Kidney capillary endothelial cell (primary cell): ENCODE results near the gene IFI44.
A peak's percentile ranks its signal among the peaks of the same experiment; 100 is the strongest.

Source experiments
- DNase-seq: peaks from one replicate; pipeline ENCODE4 v3.0.0-alpha.2; 2018; ENCODE audit warnings: low spot score

Gene IFI44, protein sequence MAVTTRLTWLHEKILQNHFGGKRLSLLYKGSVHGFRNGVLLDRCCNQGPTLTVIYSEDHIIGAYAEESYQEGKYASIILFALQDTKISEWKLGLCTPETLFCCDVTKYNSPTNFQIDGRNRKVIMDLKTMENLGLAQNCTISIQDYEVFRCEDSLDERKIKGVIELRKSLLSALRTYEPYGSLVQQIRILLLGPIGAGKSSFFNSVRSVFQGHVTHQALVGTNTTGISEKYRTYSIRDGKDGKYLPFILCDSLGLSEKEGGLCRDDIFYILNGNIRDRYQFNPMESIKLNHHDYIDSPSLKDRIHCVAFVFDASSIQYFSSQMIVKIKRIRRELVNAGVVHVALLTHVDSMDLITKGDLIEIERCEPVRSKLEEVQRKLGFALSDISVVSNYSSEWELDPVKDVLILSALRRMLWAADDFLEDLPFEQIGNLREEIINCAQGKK

DNA sequence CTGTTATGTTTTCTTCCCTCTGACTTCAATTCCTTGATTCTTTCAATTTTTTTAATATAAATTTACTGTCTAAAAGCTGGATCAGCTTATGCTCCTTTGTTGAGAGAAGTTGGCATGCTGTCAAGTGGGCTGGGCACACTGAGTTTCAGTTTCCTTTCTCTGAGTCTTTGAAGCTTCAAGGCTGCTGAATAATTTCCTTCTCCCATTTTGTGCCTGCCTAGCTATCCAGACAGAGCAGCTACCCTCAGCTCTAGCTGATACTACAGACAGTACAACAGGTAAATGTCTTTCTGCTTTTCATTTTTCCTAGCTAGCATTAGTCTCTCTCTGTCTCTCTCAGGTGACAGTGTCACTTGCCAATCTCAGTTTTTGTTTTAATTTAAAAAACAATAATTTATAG, at the start of gene IFI44:
Gene IFI44 (plus strand): TSS at position 204 of the 400 bp plus-strand sequence. CDS start 365 bp downstream, outside the sequence.
- peak; percentile 83 for DNase-seq

DNA sequence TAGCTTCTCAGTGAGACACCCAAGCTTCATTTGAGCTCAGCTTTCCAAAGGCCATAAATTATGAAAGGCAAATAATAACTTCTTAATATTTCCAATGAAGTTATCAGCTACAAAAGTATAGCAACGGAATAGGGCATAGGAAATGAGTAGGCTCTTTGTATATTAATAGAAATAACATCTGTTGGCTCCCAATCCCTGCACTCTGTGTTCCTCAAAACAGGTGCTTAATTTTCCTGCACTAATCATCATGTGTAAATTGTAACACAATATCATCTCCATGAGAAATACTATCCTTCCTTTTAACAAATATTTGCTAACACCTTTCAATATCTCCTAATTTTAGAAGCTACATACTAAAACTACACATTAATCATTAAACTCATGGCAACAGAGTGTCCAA, 48.6 kb upstream of the IFI44 start:
- no peak for DNase-seq

DNA sequence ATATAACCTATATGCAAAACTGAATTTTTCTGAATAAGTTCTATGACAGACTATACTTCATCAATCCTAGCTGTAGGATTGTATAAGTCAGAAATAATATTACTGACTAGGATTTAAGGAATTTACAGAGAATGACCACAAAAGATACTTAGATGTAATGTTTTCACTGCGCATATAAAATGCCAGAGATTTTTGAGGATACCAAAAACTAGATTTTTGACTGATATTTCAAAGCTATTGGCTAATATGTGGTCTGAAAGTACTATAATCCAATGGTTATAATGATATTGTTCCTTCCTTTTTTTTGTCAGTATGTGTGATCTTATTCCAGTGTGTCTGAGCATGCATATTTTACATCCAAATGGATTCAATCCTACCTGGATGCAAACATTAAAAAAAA, 46.4 kb upstream of the IFI44 start:
- DNase-seq = no peak

DNA sequence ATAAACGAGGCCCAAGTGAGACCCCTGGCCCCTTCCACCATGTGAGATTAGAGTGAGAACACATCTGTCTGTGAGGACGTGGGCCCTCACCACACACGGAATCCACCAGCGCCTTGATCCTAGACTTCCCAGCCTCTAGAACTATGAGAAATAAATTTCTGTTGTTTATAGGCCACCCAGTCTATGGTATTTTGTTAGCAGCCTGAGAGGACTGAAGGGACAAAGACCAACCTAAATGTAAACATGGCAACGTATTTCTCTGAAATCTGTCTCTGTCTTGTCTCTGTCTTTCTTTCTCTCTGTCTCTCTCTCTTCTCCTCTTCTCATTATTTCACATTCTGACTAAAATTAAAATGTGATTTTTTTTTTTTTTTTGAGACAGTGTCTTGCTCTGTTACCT, 45.0 kb upstream of the IFI44 start:
- no peak for DNase-seq

DNA sequence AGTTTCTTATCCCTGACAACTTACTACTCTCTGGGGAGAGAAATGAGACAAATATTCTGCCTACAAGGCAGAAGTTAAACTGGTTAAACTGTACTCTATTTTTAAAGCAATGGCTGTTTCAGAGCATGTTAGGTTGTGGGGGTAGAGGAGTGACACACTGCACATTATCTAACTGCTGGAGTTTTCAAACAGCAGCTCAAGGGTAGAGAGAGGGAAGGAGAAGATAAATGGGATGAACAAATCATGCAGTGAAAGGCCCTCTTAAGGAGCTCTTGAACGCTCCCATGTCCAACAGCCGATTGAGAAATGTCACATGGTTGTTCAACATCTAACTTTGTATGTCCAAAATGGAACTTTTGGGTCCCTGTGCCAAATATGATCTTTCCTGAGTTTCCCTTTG, 43.4 kb upstream of the IFI44 start:
- no peak for DNase-seq

DNA sequence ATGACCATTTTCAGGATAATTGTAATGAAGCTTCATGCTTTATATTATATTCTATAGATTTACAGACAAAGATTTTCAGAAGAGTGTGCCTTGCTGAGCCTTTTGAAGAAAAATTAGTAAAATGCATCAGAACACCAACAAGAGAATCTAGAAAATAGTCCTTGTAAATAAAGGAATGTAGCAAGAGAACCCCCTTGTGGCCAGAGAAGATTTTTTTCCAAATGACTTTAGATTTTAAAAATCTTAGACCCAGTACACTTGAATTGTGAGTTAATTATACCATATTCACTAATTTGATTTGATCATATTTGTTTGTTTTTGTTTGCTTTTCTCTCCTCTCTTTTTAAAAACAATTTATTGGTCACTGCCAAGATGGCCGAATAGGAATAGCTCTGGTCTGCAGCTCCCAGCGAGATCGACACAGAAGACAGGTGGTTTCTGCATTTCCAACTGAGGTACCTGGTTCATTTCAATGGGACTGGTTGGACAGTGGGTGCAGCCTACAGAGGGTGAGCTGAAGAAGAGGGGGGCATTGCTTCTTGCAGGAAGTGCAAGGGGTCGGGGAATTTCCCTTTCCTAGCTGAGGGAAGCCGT, 42.2 kb upstream of the IFI44 start:
- peak; percentile 26 for DNase-seq

DNA sequence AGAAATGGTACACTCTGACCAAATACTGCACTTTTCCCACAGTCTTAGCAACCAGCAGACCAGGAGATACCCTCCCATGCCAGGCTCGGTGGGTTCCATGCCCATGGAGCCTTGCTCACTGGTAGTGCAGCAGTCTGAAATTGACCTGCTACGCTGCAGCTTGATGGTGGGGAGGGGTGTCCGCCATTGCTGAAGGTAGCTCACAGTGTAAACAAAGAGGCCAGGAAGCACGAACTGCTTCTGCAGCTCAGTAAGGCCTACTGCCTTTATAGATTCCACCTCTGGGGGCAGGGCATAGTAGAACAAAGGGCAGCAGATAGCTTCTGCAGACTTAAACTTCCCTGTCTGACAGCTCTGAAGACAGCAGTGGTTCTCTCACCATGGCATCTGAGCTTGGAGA, 41.7 kb upstream of the IFI44 start:
- no peak for DNase-seq

DNA sequence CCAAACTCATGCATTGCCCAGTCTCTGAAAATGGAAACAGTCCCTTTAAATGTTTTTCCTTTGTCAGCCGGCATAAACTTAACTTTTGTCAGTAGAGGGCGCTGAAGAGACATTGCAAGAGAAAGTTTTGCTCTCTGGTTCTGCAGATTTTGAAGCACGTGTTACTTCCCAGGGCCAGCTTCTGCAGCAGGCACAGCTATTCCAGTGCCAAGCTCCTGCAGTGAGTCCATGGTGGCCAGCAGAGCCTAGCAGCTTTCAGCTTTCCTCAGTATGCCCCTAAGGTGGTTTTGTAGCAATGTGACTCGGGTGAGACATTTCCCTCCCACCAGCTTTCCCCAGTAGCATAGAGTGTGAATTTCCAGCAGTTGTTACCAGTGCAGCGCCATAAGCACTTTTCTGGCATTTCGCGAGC, 32.0 kb upstream of the IFI44 start:
- peak; percentile 79 for DNase-seq

DNA sequence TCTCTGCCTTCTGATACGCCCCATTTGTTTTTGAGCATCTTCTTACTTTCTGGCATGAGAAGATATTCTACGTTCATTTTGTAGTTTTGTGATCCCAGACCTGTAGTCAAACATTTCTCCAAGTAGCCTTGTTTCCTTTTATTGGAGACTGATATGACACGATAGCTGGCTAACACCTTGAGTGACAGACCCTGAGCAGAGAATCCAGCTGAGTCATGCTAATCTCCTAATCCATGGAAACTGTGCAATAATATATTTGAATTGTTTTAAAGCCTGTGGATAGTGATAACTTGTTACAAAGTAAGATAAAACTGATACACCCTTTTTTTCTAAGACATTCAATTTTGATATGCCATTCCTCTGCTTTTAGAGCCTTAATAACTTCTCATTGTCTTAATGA, 30.6 kb upstream of the IFI44 start:
- DNase-seq = no peak

DNA sequence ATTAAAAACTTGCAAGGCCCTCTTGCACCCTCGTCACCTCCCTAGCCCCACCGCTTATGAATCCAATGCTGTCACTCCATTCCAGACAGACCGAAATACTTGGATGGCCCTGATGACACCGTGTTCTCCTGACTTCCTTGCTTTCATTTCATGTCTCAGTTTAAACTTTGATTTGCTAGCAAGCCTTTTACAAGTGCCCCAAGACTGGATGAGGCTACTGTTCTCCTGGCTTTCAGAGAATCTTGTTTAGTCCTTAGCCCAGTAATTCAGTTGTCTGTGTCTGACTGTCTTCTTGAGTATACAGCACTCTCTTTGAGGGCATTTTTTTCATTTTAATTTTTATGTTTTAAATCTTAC, 30.2 kb upstream of the IFI44 start:
- no peak for DNase-seq

DNA sequence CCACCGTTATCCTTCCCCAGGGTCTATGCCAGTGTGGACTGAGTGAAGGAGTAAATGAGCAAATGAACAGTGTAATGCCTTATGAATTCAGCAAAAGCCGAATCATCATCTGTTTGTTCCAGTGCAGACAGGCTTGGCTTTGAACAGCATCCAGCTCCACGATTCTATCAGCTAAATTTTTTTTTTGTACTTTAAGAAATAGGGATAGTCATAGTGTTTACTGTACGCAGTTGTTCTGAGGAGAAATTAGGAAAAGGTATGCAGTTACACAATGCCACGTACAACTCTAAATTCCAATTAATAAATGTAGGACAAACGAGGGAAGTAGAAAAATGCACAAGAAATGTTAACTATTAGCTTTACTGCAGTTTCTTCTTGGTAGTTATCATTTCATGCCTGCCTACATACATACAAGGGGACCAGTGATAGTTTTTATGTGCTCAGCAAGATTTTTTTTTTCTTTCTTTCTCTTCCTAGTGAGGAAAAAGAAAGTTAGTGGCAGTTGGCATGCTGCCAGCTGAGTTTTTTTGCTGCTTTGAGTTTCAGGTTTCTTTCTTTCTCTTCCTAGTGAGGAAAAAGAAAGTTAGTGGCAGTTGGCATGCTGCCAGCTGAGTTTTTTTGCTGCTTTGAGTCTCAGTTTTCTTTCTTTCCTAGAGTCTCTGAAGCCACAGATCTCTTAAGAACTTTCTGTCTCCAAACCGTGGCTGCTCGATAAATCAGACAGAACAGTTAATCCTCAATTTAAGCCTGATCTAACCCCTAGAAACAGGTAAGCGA, 29.6 kb upstream of the IFI44 start, which contains the start of gene IFI44L:
Gene IFI44L (plus strand): TSS at position 646 of the 777 bp plus-strand sequence. CDS start 7,468 bp downstream, outside the sequence.
- DNase-seq = peak; percentile 13

DNA sequence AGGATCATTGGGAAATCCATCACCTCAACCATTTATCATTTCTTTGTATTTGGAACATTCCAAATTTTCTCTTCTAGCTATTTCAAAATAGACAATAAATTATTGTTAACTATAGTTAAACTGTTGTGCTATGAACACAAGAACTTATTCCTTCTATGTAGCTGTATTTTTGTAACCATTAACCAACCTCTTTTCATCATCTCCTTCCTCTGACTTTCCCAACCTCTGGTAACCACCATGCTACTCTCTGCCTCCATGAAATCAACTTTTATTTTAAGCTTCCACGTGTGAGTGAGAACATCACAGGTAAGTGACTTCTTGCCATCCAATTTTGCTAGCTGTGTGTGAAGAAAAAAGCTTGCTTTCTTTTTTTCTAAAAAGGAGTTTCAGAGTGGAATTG, 29.0 kb upstream of the IFI44 start:
- no peak for DNase-seq

DNA sequence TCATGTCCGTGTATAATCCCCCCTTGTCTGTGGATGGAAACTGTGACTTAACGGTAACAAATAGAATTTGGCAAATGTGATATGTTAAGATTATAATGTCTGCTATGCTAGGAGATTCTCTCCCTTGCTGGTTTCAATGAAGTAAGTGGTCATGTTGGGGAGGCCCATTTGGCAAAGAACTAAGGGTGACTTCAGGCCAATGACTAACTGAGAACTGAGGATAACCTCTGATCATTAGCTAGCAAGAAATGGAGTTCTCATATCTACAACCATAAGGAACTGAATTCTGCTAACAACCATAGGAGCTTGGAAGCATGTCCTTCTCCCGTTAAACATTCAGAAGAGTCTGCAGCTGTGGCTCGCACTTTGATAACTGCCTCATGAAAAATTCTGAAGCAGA, 27.1 kb upstream of the IFI44 start:
- DNase-seq = no peak

DNA sequence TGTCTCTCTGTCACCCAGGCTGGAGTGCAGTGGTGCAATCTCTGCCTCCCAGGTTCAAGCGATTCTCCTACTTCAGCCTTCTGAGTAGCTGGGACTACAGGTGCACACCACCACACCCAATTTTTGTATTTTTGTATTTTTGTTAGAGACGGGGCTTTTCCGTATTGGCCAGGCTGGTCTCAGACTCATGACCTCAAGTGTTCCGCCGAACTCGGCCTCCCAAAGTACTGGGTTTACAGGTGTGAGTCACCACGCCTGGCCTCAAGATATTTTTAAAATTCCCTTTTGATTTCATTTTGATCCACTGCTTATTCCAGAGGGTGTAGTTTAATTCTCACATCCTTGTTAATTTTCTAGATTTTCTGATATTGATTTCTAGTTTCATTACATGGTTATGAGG, 25.6 kb upstream of the IFI44 start:
- DNase-seq = no peak

DNA sequence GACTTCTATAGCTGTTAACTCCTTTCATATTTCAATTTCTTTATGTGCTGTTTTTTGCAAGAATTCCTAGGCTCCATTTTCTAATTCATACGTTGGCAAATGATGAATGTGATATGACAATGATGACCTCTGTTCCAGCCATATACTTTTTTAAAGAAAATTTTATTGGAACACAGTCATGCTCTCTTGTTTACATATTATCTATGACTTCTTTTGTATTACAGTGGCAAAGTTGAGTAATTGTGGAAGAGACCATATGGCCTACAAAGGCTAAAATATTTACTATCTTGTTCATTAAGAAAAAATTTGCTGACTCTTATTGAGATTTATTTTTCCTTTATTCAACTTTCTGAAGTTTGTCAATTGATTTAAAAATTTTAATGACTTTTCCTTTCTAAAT, 22.3 kb upstream of the IFI44 start:
- DNase-seq = no peak

DNA sequence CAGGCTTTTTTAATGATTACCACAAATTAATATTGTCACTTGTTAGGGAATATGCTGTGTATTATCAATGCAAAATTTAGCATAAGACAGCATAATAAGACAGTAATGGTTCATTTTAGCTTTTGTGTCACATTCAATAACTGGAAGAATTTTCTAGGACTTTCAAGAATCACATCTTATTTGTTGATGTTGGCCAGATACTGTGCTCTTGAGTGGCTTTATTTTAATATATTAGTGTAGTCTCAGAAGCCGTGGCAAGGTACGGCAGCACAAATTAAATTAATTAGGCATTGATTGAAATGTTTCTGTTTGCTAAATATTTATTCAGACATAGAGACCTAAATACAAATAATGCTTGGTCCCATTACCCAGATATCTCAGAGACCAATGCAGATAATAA, 19.0 kb upstream of the IFI44 start:
- DNase-seq = no peak

DNA sequence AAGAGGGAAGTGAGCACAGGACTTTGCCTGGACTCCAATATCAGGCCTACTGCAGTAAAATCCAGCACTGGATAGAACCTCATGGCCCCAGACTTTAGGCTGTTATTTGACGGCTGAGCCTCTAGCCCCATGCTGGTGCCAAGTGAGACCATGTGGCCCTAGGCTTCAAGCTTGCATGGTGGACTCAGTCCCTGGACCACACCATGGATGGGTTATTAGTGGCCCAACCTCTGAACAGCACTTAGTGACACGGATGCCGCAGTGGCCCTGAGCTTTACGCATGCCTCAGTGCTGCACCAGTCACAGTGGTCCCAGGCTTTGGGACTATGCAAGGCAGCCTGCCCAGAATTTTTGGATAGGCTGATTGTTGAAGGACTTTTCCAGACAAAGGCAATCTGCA, 16.4 kb upstream of the IFI44 start:
- no peak for DNase-seq

DNA sequence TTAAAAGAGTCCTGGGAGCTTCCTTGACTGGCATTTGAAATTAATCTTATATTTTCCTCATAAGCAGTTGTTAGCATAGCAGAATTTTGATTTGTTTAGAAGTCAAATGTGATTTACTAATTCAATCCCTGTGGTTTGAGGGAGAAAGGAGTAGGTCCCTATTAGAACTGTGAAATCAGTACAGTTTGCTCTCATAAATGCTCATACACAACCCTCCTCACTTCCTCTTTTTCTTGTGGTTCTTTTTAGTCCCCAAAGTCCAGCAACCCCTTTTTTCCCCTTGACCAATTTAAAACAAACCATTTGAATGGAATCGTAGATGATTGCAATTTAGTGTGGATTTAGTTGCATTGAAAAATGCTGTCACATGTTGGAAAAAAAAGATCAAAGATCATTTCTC, 9.2 kb upstream of the IFI44 start:
- DNase-seq = no peak

DNA sequence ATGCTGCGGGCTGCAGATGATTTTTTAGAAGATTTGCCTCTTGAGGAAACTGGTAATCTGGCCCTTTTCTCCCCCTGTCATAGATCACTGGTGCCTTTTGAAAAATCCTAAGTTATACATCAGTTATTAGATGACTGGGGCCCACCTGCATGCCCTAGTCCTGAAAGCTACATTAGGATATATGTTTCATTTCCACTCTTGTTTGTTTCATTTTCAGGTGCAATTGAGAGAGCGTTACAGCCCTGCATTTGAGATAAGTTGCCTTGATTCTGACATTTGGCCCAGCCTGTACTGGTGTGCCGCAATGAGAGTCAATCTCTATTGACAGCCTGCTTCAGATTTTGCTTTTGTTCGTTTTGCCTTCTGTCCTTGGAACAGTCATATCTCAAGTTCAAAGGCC, 8.1 kb upstream of the IFI44 start:
- no peak for DNase-seq

DNA sequence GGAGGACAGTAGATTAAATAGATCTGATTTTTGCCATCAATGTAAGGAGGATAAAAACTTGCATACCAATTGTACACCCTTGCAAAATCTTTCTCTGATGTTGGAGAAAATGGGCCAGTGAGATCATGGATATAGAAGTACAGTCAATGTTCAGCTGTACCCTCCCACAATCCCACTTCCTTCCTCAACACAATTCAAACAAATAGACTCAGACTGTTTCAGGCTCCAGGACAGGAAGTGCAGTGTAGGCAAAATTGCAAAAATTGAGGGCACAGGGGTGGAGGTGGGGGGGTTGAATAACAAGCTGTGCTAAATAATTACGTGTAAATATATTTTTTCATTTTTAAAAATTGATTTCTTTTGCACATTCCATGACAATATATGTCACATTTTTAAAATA, 3.9 kb upstream of the IFI44 start:
- DNase-seq = peak; percentile 30

DNA sequence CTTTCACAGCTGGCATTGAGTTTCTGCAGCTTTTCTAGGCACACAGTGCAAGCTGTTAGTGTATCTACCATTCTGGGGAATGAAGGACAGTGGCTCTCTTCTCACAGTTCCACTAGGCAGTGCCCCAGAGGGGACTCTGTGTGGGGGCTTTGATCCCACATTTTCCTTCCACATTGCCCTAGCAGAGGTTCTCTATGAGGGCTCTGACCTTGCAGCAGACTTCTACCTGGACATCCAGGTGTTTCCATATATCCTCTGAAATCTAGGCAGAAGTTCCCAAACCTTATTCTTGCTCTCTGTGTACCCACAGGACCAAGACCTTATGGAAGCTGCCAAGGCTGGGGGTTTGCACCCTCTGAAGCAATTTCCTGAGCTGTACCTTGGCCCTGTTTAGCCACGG, 2.4 kb upstream of the IFI44 start:
- no peak for DNase-seq

DNA sequence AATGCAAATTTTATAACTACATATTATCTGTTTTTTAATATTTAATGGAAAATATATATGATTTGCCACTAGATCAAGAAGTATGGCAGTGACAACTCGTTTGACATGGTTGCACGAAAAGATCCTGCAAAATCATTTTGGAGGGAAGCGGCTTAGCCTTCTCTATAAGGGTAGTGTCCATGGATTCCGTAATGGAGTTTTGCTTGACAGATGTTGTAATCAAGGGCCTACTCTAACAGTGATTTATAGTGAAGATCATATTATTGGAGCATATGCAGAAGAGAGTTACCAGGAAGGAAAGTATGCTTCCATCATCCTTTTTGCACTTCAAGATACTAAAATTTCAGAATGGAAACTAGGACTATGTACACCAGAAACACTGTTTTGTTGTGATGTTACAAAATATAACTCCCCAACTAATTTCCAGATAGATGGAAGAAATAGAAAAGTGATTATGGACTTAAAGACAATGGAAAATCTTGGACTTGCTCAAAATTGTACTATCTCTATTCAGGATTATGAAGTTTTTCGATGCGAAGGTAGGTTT, 556 bp downstream of the IFI44 start:
- DNase-seq = peak; percentile 13

DNA sequence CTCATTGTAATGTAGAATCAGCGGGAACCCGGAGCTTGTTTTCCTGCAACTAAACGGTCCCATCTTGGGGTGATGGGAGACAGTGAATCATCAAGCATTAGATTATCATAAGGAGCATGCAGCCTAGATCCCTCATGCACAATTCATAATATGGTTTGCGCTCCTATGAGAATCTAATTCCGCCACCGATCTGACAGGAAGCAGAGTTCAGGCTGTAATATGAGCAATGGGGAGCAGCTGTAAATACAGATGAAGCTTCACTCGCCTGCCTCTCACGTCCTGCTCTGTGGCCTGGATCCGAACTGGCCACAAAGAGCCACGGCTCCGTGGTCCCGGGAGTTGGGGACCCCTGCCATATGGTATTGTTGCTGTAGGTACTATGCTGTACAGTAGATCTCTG, 1.6 kb downstream of the IFI44 start:
- no peak for DNase-seq
